CD4-positive, alpha-beta memory T cell (primary cell): Measurements from ENCODE around the gene CUZD1. TPM values are rescaled to one million over a fixed set of nuclear protein-coding genes. Genes with fewer than 3 reads are reported as not detected.
"Not testable (repeated sequence)": the region's sequence is repeated elsewhere in the genome, so short reads cannot be mapped to it uniquely, and the experiment has no call there.

ENCODE experiments used
- CTCF ChIA-PET: fragments of 350-600 bp; sonication (Branson Sonifier 250); formaldehyde crosslinking; loops from one replicate; lab custom pipeline; 2021; ENCODE audit warnings: inconsistent platforms; ENCODE audit not compliant: partially characterized antibody; lab: Charles Lee
- POLR2A ChIA-PET: fragments of 350-600 bp; sonication (Branson Sonifier 250); formaldehyde crosslinking; loops from one replicate; lab custom pipeline; 2021; ENCODE audit not compliant: partially characterized antibody; lab: Charles Lee
- DNase-seq, 5 donors: peaks; one replicate each; pipeline versions ENCODE4 v3.0.0 to v3.0.0-alpha.2; 2020 to 2022; ENCODE audit warnings: mixed read lengths in 1 of 5
- H3K27ac ChIP-seq: one replicate; pipeline ENCODE4 v1.7.0; 2013; ENCODE audit warnings: low read depth, low read length
- H3K27me3 ChIP-seq: 2 replicates; pipeline ENCODE4 v1.7.0; 2013; ENCODE audit warnings: mild to moderate bottlenecking, low read length, moderate library complexity; ENCODE audit not compliant: insufficient read depth
- H3K36me3 ChIP-seq: 2 replicates; pipeline ENCODE4 v1.7.0; 2013; ENCODE audit warnings: mild to moderate bottlenecking, low read length, moderate library complexity; ENCODE audit not compliant: insufficient read depth
- H3K4me1 ChIP-seq: 2 replicates; pipeline ENCODE4 v1.7.0; 2013; ENCODE audit warnings: mild to moderate bottlenecking, low read length, moderate library complexity; ENCODE audit not compliant: insufficient read depth
- H3K4me3 ChIP-seq, 2 donors: one replicate each; pipeline ENCODE4 v1.7.0; 2013; ENCODE audit warnings: low read length in 2 of 2, mild to moderate bottlenecking in 1 of 2
- H3K9me3 ChIP-seq, 2 donors: one replicate each; pipeline ENCODE4 v1.7.0; 2013; ENCODE audit warnings: low read length in 2 of 2, control low read depth in 1 of 2; ENCODE audit not compliant: control insufficient read depth in 1 of 2
- H3K27ac Mint-ChIP-seq, 7 donors: one replicate each; pipeline ENCODE4 v1.8.0; 2020 to 2021; ENCODE audit warnings: mixed read lengths in 7 of 7, mild to moderate bottlenecking in 6 of 7, inconsistent platforms in 3 of 7, moderate library complexity in 3 of 7
- H3K27me3 Mint-ChIP-seq, 2 donors: one replicate each; pipeline ENCODE4 v1.8.0; 2020 to 2021; ENCODE audit warnings: mixed read lengths in 2 of 2
- H3K36me3 Mint-ChIP-seq, 2 donors: one replicate each; pipeline ENCODE4 v1.8.0; 2020 to 2021; ENCODE audit warnings: mixed read lengths in 2 of 2, inconsistent platforms in 1 of 2, mild to moderate bottlenecking in 1 of 2
- H3K4me1 Mint-ChIP-seq, 4 donors: one replicate each; pipeline ENCODE4 v1.8.0; 2020 to 2021; ENCODE audit warnings: mixed read lengths in 4 of 4, mild to moderate bottlenecking in 1 of 4
- H3K4me3 Mint-ChIP-seq, 8 donors: one replicate each; pipeline ENCODE4 v1.8.0; 2020 to 2021; ENCODE audit warnings: mixed read lengths in 8 of 8, mild to moderate bottlenecking in 7 of 8, moderate library complexity in 6 of 8, inconsistent platforms in 3 of 8
- H3K9me3 Mint-ChIP-seq, 8 donors: one replicate each; pipeline ENCODE4 v1.8.0; 2020 to 2021; ENCODE audit warnings: mixed read lengths in 8 of 8, mild to moderate bottlenecking in 5 of 8, inconsistent platforms in 3 of 8, moderate library complexity in 1 of 8
- intact Hi-C: fragments of 100-400 bp; cut with micrococcal nuclease; formaldehyde crosslinking; loops from one replicate; pipeline ENCODE4 v1.15.1; 2023
- polyA plus RNA-seq, 2 donors: library from polyadenylated mRNA; unstranded; fragments of 300-500 nt; fragmentation: Illumina TruSeq; gene quantifications; one replicate each; pipeline ENCODE4 v1.2.3, GENCODE V29; 2021
- total RNA-seq, 2 experiments: library from RNA; stranded (reverse); gene quantifications; one replicate each; pipeline ENCODE4 v1.2.3, GENCODE V29; 2021

The CUZD1 gene
- total and polyA plus RNA-seq, 4 experiments from 2014 or later, result 0.86 to 4.1 (median 2.3) TPM

DNA sequence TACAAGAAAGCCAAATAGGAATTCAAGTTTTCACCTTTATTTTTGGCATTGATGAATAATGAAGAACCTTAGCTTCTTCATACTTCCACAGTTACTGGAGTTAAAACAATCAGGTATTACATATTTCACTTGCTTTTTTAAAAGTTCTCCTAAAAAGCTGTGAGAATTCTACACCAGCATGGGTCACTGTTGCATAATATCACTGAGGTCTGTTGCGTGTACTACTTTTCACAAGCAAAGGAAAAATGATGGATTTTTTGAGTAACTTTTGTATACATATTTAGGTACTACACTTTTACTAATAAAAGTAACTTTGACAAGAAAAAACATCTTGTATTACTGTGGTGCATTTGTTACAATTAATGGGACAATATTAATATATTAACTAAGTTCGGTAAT lies 18.5 kb upstream of the CUZD1 start:
- H3K27me3 ChIP-seq, result no peaks in the 10 kb centered on the region
- H3K27ac Mint-ChIP-seq, result no peak overlapping the region
- ChIA-PET POLR2A (no interaction called here), CTCF (no interaction called here)
- H3K4me1 Mint-ChIP-seq, result peaks cover 13 to 41% (median 20%) of the 10 kb centered on the region in 4 donors
- no peak for DNase-seq
- intact Hi-C loops, result no loop called here
- peaks cover 2 to 7% of the 10 kb centered on the region in 2 donors for H3K36me3 Mint-ChIP-seq
- no peak overlapping the region for H3K4me3 Mint-ChIP-seq
- H3K36me3 ChIP-seq, result no peaks in the 10 kb centered on the region
- peaks cover 0 to 4% (median 0%) of the 10 kb centered on the region in 8 donors for H3K9me3 Mint-ChIP-seq
- H3K4me3 ChIP-seq, result no peak overlapping the region
- H3K27me3 Mint-ChIP-seq, result no peaks in the 10 kb centered on the region
- H3K9me3 ChIP-seq, result no peaks in the 10 kb centered on the region
- no peaks in the 10 kb centered on the region for H3K4me1 ChIP-seq
- no peak overlapping the region for H3K27ac ChIP-seq

DNA sequence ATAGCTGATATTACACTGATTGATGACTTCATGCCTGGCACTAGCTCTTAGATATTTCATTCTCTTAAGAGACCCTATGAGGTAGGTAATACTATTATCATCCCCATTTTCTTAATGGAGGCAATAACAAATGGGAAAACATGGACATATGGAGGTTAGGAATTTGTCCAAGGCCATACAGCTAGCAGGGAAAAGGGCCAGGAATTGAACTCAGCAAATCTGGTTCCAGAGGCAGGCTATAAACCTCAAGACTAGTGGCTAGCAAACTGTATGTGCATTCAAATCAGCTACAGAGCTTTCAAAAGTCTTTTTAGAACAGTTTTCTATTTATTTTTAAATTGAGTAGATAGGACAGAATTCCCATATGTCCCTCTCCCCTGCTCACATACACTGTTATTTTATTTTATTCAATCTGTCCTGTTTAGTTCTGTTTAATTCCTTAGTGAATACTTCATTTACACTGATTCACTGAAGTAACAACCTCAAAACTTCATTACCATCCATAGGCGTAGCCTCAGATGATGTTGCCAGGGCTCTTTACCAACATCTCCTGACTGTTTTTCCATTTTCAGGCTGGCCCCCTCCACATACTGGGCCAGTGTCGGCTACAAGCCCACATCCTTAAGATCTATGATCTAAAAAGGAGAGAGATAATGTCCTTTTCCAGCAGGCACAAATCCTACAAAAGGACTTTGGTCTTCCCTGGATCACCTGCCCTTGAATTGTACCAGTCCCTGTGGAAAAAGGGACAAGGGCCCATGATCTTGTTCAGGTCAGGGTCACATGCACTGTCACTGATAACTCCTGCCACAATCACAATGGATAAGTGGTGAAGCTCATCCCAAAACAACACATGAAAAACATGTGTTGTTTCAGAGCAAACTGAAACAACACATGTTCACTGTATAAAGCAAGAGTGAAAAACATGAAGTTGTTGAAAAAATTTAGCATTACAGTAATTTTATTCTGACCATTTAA lies 17.8 kb upstream of the CUZD1 start:
- CTCF ChIA-PET, result no interaction called here
- peaks cover 11 to 37% (median 20%) of the 10 kb centered on the region in 4 donors for H3K4me1 Mint-ChIP-seq
- no peak overlapping the region for H3K4me3 Mint-ChIP-seq

DNA sequence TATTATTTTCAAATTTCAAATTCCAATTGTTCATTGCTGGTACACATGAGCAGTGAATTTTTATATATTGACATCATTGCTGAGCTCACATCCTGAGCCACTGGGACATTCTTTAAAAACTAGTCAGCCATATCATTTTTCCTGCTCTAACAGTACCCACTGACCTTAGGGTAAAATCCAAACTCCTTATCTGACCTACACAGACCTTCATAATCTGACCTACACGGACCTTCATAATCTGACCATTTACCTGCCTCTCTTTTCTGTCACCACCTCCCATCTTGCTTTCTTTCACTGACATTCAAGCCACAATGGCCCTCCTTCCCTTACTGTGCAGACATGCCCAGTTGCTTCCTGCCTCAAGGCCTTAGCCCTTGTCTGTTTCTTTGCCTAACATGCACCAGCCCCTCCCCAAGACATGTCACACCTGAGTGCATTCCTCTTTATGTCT lies 16.1 kb upstream of the CUZD1 start:
- Histone ChIP-seq H3K4me3 (no peak overlapping the region), H3K27ac (no peak overlapping the region), H3K4me1 (no peaks in the 10 kb centered on the region), H3K27me3 (no peaks in the 10 kb centered on the region), H3K9me3 (no peaks in the 10 kb centered on the region), H3K36me3 (no peaks in the 10 kb centered on the region)
- Mint-ChIP-seq H3K27me3 (no peaks in the 10 kb centered on the region), H3K4me1 (peaks cover 7 to 22% (median 16%) of the 10 kb centered on the region in 4 donors), H3K4me3 (no peak overlapping the region), H3K27ac (no peak overlapping the region), H3K9me3 (peaks cover 0 to 4% (median 0%) of the 10 kb centered on the region in 8 donors), H3K36me3 (peaks cover 8 to 15% of the 10 kb centered on the region in 2 donors)
- POLR2A ChIA-PET, result no interaction called here
- intact Hi-C loops, result no loop called here
- DNase-seq, result no peak
- CTCF ChIA-PET, result no interaction called here

More for the DNA sequence above, 17.8 kb upstream of the CUZD1 start:
- no peaks in the 10 kb centered on the region for H3K4me1 ChIP-seq
- Mint-ChIP-seq H3K27me3 (no peaks in the 10 kb centered on the region), H3K9me3 (peaks cover 0 to 4% (median 0%) of the 10 kb centered on the region in 8 donors), H3K36me3 (peaks cover 6 to 13% of the 10 kb centered on the region in 2 donors), H3K27ac (no peak overlapping the region)
- no peak overlapping the region for H3K4me3 ChIP-seq
- no peaks in the 10 kb centered on the region for H3K27me3 ChIP-seq
- no peaks in the 10 kb centered on the region for H3K36me3 ChIP-seq
- DNase-seq, result no peak
- H3K27ac ChIP-seq, result no peak overlapping the region
- H3K9me3 ChIP-seq, result no peaks in the 10 kb centered on the region
- intact Hi-C loops, result no loop called here
- POLR2A ChIA-PET, result no interaction called here

DNA sequence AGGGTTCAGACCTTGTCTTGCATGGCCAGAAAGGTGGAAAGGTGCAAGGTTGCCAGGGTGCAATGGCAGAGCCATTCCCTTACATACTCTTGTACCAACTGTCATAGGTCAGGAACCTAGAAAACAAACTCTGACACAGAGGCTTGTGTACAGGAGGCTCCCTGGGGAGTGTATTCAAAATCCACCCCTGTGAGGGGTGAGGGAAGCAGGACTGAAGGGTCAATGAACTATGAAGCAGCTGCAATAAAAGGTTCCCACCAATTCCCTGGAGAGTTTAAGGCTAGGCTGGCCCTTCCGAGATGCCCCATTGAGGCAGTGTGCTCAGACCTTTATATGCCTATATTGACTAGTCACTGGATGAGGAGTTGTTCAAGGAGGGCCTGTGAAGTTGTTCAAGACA lies 13.9 kb upstream of the CUZD1 start:
- no peak overlapping the region for H3K27ac Mint-ChIP-seq
- no peaks in the 10 kb centered on the region for H3K4me1 ChIP-seq
- H3K9me3 ChIP-seq, result no peaks in the 10 kb centered on the region
- ChIA-PET POLR2A (no interaction called here), CTCF (no interaction called here)
- peaks cover 20 to 26% of the 10 kb centered on the region in 2 donors for H3K36me3 Mint-ChIP-seq
- H3K4me1 Mint-ChIP-seq, result peaks cover 4 to 15% (median 8%) of the 10 kb centered on the region in 4 donors
- DNase-seq, result no peak
- H3K36me3 ChIP-seq, result peaks cover 4% of the 10 kb centered on the region
- H3K4me3 Mint-ChIP-seq, result no peak overlapping the region
- H3K27me3 ChIP-seq, result no peaks in the 10 kb centered on the region
- no peaks in the 10 kb centered on the region for H3K27me3 Mint-ChIP-seq
- intact Hi-C loops, result no loop called here
- no peak overlapping the region for H3K27ac ChIP-seq
- H3K9me3 Mint-ChIP-seq, result peaks cover 0 to 4% (median 0%) of the 10 kb centered on the region in 8 donors
- no peak overlapping the region for H3K4me3 ChIP-seq

DNA sequence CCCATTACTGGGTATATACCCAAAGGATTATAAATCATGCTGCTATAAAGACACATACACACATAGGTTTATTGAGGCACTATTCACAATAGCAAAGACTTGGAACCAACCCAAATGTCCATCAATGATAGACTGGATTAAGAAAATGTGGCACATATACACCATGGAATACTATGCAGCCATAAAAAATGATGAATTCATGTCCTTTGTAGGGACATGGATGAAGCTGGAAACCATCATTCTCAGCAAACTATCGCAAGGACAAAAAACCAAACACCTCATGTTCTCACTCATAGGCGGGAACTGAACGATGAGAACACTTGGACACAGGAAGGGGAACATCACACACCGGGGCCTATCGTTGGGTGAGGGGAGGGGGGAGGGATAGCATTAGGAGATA lies 12.4 kb upstream of the CUZD1 start:
- H3K27ac ChIP-seq, H3K27me3 ChIP-seq, H3K9me3 Mint-ChIP-seq, CTCF ChIA-PET, H3K36me3 ChIP-seq, intact Hi-C loops, H3K4me3 Mint-ChIP-seq, H3K27me3 Mint-ChIP-seq, POLR2A ChIA-PET, H3K9me3 ChIP-seq, H3K4me3 ChIP-seq, H3K4me1 ChIP-seq, DNase-seq: not testable (repeated sequence)
- Mint-ChIP-seq H3K36me3 (peaks cover 34 to 39% of the 10 kb centered on the region in 2 donors), H3K4me1 (peaks cover 0 to 18% (median 8%) of the 10 kb centered on the region in 4 donors), H3K27ac (peak overlapping the region in 1 of 7 donors; percentile 29)

DNA sequence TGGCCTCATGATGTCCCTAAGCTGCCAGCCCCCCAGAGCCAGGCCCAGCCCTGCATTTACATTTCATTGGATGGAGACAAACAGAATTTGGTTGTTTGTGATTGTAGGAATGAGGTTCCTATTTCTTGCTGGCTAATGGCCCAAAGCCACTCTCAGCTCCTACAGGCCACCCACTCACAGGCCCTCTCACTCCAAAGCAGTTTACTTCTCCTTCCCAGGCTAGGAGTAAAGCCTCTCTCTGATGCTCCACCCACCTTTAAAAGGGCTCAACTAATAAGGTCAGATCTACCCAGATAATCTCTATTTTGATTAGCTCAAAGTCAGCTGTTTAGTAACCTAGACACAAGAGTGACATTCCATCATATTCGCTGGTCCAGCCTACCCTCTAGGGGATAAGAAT lies 11.2 kb upstream of the CUZD1 start:
- Histone ChIP-seq H3K9me3 (no peaks in the 10 kb centered on the region), H3K4me3 (no peak overlapping the region), H3K27me3 (no peaks in the 10 kb centered on the region), H3K27ac (no peak overlapping the region), H3K4me1 (no peaks in the 10 kb centered on the region), H3K36me3 (peaks cover 4% of the 10 kb centered on the region)
- ChIA-PET CTCF (no interaction called here), POLR2A (interaction anchor here (0.5 kb wide), 1 partner anchor 12 kb away, joined by 3 read pairs; no protein-coding TSS in a partner anchor)
- Mint-ChIP-seq H3K27ac (no peak overlapping the region), H3K27me3 (no peaks in the 10 kb centered on the region), H3K36me3 (peaks cover 41 to 48% of the 10 kb centered on the region in 2 donors), H3K9me3 (peaks cover 0 to 3% (median 0%) of the 10 kb centered on the region in 8 donors), H3K4me1 (peaks cover 0 to 12% (median 6%) of the 10 kb centered on the region in 4 donors), H3K4me3 (no peak overlapping the region)
- no peak for DNase-seq
- intact Hi-C loops, result no loop called here

DNA sequence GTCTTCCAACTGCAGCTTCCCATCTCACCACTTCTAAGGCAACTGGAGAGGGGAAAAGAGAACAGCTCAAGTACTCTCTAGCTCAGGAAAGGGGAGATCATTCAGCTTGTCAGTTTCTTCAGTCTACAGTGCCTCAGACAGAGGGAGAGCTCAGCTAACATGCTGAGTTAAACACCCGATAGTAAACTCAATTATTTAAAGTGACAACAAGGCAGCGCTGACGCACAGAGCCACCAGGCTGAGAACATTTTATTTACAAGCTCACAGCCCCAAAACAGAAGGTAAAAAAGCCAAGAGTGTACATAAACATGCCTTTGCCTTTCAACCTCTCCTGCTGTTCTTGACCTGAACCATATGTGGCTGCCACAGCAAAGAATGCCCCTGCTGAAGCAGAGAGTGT lies 10.1 kb upstream of the CUZD1 start:
- H3K4me3 Mint-ChIP-seq, result no peak overlapping the region
- no peaks in the 10 kb centered on the region for H3K27me3 ChIP-seq
- ChIA-PET POLR2A (no interaction called here), CTCF (no interaction called here)
- no peaks in the 10 kb centered on the region for H3K4me1 ChIP-seq
- H3K4me3 ChIP-seq, result no peak overlapping the region
- no peaks in the 10 kb centered on the region for H3K27me3 Mint-ChIP-seq
- H3K36me3 ChIP-seq, result peaks cover 4% of the 10 kb centered on the region
- no peaks in the 10 kb centered on the region for H3K9me3 ChIP-seq
- intact Hi-C loops, result no loop called here
- no peak overlapping the region for H3K27ac Mint-ChIP-seq
- H3K4me1 Mint-ChIP-seq, result peaks cover 0 to 9% (median 5%) of the 10 kb centered on the region in 4 donors
- H3K36me3 Mint-ChIP-seq, result peaks cover 47 to 53% of the 10 kb centered on the region in 2 donors
- H3K9me3 Mint-ChIP-seq, result peaks cover 0 to 3% (median 0%) of the 10 kb centered on the region in 8 donors
- DNase-seq, result no peak
- no peak overlapping the region for H3K27ac ChIP-seq
